OCI-LY3 (cell line): ENCODE results near the gene MUC20.
"Not testable (repeated sequence)": the region's sequence is repeated elsewhere in the genome, so short reads cannot be mapped to it uniquely, and the experiment has no call there.

Experiments
- H2AFZ ChIP-seq: fragments of 200-600, 300-600 bp; shearing (Covaris generic); 2 replicates; pipeline ENCODE4 v1.6.0; 2014; ENCODE audit warnings: antibody characterized with exemption, low read depth, low read length
- H3K27ac ChIP-seq: fragments of 200-600, 300-600 bp; sonication (generic); 2 replicates; pipeline ENCODE4 v1.5.1; 2014; ENCODE audit warnings: mild to moderate bottlenecking, low read length, moderate library complexity, mixed read lengths
- H3K27me3 ChIP-seq: fragments of 200-600, 300-600 bp; sonication (generic); 2 replicates; pipeline ENCODE4 v1.6.1; 2014; ENCODE audit warnings: low read depth, low read length, mixed read lengths
- H3K36me3 ChIP-seq: fragments of 200-600, 300-600 bp; sonication (generic); replicated peaks from 2 replicates; pipeline ENCODE3; 2014; ENCODE audit warnings: low read depth, low read length, mixed read lengths
- H3K4me1 ChIP-seq: fragments of 300-600, 200-600 bp; sonication (generic); 2 replicates; pipeline ENCODE4 v1.6.1; 2014; ENCODE audit warnings: low read length, mixed read lengths
- H3K4me2 ChIP-seq: fragments of 200-600, 300-600 bp; sonication (generic); 2 replicates; pipeline ENCODE4 v1.6.1; 2014; ENCODE audit warnings: low read length, mixed read lengths
- H3K4me3 ChIP-seq: fragments of 300-600, 200-600 bp; sonication (generic); 2 replicates; pipeline ENCODE4 v1.5.1; 2014; ENCODE audit warnings: antibody characterized with exemption, mild to moderate bottlenecking, low read length, moderate library complexity
- H3K79me2 ChIP-seq: fragments of 300-600, 200-600 bp; shearing (Covaris generic); 2 replicates; pipeline ENCODE4 v1.6.1; 2014; ENCODE audit warnings: mild to moderate bottlenecking, low read length, mixed read lengths
- H3K9ac ChIP-seq: fragments of 300-600, 200-600 bp; shearing (Covaris generic); 2 replicates; pipeline ENCODE4 v1.6.0; 2014; ENCODE audit warnings: mild to moderate bottlenecking, low read length, moderate library complexity
- H3K9me3 ChIP-seq: fragments of 200-600, 300-600 bp; shearing (Covaris generic); 2 replicates; pipeline ENCODE4 v1.6.1; 2014; ENCODE audit warnings: low read length, mixed read lengths; ENCODE audit not compliant: insufficient read depth
- H4K20me1 ChIP-seq: fragments of 200-600, 300-600 bp; sonication (generic); 2 replicates; pipeline ENCODE4 v1.6.1; 2016; ENCODE audit warnings: low read length, mixed read lengths; ENCODE audit not compliant: insufficient read depth
- EZH2phosphoT487 ChIP-seq: fragments of 200-600 bp; shearing (Covaris generic); IDR thresholded peaks from 2 replicates; pipeline ENCODE4 v1.6.1; 2018; ENCODE audit warnings: antibody characterized with exemption, mixed run types, low read depth
- TF ChIP-seq, protein P1 (sequence below): fragments of 200-600, 300-600 bp; sonication (generic); IDR thresholded peaks from 2 replicates; pipeline ENCODE4 v1.5.1; 2014; ENCODE audit warnings: antibody characterized with exemption, low read length, low read depth

The MUC20 gene

DNA sequence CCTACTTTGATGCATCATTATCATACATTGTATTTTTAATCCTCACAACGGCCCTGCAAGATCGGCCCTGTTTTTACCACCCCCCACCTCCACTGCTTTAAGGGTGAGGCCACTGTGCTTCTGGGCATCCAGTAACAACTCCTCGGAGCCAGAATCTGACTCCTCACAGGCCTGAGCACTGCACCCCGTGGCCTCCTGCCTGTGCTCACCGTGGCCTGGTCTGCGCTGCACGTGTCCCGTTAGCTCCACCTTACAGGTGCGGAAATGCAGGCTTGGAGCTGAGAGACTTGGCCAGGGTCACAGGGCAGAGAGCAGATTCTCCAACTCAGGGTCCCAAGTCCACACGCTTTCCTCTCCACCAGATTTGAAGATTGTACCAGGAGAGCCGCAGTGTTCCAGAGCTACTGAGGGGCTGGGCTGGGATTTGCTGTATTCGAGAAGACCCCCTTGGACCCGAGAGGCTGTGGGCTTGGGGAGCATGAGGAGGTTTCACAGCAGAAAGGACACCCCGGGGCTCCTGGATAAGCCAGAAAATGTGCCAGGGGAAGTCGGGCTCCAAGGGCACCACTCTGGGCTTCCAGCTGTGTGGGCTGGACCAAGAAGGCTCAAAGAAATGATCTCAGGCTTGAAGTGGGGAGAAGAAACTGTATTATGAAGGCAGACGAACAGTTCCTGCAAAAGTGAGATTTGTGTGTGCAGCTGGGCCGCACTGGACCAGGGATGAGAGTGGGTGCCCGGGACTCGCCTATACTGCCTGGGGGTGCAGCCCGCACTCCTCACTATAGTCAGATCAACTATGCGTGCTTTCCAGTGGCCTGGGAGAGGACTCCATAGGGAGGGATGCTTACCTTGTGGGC, 1.6 kb downstream of the MUC20 start:
- H3K27me3 ChIP-seq, H3K9me3 ChIP-seq, H3K4me2 ChIP-seq, H3K36me3 ChIP-seq, H3K79me2 ChIP-seq, H2AFZ ChIP-seq, H3K4me3 ChIP-seq, H3K4me1 ChIP-seq, H4K20me1 ChIP-seq, H3K27ac ChIP-seq, H3K9ac ChIP-seq: not testable (repeated sequence)

DNA sequence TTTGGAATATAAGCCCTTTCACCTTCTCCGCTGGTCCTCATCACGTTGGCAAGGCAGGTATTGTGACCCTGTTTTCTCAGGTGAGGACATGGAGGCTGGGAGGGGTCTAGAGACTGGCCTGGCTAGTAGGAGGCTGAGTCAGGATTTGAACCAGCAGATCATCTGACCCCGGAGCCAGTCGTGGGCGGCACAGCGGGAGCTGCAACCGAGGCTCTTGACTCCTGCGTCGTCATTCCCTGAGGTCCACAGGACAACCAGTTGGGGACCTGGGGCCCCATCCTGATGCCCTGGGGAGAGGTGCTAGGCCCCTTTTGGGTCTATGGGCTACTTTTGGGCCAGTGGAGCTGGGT, 2.2 kb downstream of the MUC20 start:
- H3K79me2 ChIP-seq, H3K27me3 ChIP-seq, H3K27ac ChIP-seq, H3K4me1 ChIP-seq, H3K9me3 ChIP-seq, H4K20me1 ChIP-seq, H2AFZ ChIP-seq, H3K4me2 ChIP-seq, H3K36me3 ChIP-seq, H3K4me3 ChIP-seq, H3K9ac ChIP-seq: not testable (repeated sequence)

DNA sequence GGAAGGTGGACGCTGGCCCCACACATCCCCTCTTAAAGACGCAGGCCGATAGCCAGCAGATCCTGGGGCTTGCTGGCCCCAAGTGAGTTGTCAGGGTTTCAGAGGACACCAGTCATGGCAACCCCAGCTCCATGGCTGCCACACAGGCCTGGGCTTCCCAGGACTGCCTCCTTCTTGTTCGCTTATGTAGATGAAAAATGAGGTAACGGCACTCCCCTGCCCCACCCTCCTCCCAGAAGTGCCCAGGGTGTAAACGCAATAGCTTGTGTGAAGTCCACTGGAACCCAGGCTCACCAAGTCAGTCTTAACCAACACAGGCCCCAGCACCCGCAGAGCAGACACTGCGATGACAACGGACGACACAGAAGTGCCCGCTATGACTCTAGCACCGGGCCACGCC, 3.6 kb downstream of the MUC20 start:
- not testable (repeated sequence) for H3K4me3 ChIP-seq, H3K4me2 ChIP-seq, H3K4me1 ChIP-seq, H3K9ac ChIP-seq, H4K20me1 ChIP-seq, H3K27me3 ChIP-seq, H3K79me2 ChIP-seq, H3K27ac ChIP-seq, H3K9me3 ChIP-seq, H3K36me3 ChIP-seq, H2AFZ ChIP-seq

DNA sequence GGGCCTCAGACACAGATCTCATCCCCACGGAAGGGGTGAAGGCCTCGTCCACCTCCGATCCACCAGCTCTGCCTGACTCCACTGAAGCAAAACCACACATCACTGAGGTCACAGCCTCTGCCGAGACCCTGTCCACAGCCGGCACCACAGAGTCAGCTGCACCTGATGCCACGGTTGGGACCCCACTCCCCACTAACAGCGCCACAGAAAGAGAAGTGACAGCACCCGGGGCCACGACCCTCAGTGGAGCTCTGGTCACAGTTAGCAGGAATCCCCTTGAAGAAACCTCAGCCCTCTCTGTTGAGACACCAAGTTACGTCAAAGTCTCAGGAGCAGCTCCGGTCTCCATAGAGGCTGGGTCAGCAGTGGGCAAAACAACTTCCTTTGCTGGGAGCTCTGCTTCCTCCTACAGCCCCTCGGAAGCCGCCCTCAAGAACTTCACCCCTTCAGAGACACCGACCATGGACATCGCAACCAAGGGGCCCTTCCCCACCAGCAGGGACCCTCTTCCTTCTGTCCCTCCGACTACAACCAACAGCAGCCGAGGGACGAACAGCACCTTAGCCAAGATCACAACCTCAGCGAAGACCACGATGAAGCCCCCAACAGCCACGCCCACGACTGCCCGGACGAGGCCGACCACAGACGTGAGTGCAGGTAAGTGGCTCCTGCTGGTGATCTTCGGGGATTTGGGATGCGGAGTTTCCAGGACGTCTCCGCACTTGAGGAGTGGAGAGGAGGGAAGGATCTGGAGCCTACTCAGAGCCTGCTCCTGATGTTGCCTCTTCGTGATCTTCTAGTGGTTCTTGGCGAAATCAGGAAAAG, 5.3 kb downstream of the MUC20 start:
- not testable (repeated sequence) for H3K9ac ChIP-seq, H3K27me3 ChIP-seq, H3K27ac ChIP-seq, H4K20me1 ChIP-seq, H3K79me2 ChIP-seq, H3K4me2 ChIP-seq, H2AFZ ChIP-seq, H3K4me3 ChIP-seq, H3K4me1 ChIP-seq, H3K36me3 ChIP-seq, H3K9me3 ChIP-seq

DNA sequence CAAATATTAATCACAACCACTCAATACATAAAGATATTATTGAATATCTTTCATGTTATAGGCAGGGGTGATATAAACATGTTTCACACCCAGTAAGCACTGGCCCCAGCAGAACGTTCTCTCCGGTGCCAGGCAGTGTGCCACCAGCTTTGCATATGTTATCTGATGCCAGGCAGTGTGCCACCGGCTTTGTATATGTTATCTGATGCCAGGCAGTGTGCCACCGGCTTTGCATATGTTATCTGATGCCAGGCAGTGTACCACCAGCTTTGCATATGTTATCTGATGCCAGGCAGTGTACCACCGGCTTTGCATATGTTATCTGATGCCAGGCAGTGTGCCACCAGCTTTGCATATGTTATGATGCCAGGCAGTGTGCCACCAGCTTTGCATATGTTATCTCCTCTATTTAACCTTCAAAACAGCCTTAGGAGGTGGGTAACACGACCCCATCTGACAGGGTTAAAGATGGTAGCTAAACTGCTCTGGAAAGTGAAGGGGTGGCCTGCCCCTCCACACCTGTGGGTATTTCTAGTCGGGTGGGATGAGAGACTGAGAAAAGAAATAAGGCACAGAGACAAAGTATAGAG, 6.9 kb downstream of the MUC20 start:
- Histone ChIP-seq H3K4me1 (no peaks in the 10 kb centered on the region), H3K36me3 (no peaks in the 10 kb centered on the region), H3K79me2 (no peaks in the 10 kb centered on the region), H3K27ac (no peak overlapping the region), H3K4me3 (no peak overlapping the region), H3K4me2 (no peak overlapping the region), H2AFZ (no peak overlapping the region), H3K9ac (no peak overlapping the region), H3K27me3 (no peaks in the 10 kb centered on the region), H3K9me3 (no peaks in the 10 kb centered on the region), H4K20me1 (no peaks in the 10 kb centered on the region)
- TF ChIP-seq, protein P1, sequence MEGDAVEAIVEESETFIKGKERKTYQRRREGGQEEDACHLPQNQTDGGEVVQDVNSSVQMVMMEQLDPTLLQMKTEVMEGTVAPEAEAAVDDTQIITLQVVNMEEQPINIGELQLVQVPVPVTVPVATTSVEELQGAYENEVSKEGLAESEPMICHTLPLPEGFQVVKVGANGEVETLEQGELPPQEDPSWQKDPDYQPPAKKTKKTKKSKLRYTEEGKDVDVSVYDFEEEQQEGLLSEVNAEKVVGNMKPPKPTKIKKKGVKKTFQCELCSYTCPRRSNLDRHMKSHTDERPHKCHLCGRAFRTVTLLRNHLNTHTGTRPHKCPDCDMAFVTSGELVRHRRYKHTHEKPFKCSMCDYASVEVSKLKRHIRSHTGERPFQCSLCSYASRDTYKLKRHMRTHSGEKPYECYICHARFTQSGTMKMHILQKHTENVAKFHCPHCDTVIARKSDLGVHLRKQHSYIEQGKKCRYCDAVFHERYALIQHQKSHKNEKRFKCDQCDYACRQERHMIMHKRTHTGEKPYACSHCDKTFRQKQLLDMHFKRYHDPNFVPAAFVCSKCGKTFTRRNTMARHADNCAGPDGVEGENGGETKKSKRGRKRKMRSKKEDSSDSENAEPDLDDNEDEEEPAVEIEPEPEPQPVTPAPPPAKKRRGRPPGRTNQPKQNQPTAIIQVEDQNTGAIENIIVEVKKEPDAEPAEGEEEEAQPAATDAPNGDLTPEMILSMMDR, result no peak
- TF ChIP-seq EZH2phosphoT487, result no peak

DNA sequence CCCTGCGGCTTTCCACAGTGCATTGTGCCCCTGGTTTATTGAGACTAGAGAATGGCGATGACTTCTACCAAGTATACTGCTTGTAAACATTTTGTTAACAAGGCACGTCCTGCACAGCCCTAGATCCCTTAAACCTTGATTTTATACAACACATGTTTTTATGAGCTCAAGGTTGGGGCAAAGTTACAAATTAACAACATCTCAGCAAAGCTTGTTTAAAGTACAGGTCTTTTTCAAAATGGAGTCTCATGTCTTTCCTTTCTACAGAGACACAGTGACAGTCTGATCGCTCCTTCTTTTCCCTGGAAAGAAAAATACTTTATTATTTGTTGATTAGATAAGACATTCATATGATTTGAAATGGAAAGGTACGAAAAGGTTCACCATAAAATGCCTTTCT, 8.0 kb downstream of the MUC20 start:
- not testable (repeated sequence) for H3K4me3 ChIP-seq, H3K27me3 ChIP-seq, H3K36me3 ChIP-seq, H3K27ac ChIP-seq, H3K9ac ChIP-seq, H3K79me2 ChIP-seq, H2AFZ ChIP-seq, H3K9me3 ChIP-seq, H3K4me2 ChIP-seq, H4K20me1 ChIP-seq, H3K4me1 ChIP-seq
